ENCODE measurements around the gene SYNDIG1L.
"Not testable (repeated sequence)": the region's sequence is repeated elsewhere in the genome, so short reads cannot be mapped to it uniquely, and the experiment has no call there.

Gene SYNDIG1L

DNA sequence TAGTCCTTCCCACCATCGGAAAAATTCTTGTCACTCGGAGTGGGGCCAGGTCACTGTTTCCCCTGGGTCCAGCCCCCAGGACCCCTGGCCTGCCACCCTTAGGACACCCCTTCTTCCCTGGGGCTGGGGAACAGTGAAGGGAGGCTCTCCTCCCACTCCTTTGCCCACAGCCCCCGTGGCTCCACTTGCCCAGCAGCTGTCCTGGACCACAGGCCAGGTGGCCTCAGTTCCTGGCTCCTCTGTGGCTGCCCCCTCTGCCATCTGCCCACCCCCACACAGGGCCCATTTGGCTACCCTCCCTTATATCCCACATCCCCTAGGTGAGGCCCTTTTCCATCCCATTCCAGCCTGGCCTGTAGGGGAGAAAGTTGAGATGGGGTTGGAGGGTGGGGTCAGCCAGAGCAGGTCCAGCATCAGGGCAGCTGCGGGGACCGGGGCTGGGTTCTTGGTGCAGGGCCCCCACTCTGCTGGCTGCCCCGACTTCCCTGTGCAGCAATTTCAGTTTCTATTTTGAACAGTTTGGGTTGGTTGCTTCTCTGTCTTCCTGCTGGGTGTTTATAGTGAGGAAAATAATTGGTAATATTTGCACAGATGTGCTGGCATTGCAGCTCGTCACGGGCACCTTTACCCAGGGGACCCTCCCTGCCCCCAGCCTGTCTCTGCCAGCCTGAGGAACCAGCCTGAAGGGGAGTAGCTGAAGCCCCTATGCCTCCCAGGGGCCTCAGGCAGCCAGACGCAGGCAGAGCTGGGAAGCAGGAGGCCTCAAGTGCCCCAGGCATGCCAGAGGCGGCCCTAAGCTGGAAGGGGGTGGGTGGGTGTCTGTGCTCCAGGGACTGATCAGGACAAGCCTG lies 23.4 kb downstream of the SYNDIG1L start:
- DNase-seq (ENCODE audit: low read depth), result no peak

DNA sequence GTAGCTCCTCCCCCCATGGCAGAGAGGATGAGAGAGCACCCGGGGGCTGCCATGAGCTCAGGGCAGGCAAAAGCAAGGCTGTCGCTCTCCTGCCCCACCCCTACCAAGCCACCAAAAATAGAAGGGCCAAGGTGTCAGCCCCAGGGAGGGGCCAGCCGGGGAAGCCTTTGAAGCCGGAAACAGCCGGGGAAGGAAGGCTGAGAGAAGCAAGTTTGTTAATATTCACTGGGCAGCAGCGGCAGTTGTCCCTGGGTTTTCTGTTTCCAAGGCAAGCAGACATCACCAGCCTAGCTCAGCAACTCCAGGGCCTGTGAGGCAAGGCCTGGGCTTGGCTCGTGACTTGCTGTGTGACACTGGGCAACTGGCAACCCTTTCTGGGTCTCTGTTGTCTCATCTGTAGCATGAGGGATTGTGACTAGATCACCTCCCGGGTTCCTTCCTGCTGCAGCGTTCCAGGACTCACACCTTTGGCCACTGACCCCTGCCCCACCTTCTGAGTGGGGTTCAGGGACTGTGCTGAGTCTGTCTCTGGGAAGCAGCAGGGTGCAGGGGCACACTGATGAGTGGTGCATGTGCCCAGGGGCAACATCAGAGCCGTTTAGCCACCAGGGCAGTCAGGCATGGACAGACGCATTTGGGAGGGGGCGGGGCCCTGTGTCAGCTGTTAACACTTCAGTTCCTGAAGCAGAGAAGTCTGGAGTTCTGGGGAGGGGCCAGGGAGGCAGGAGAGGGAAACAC lies 24.3 kb downstream of the SYNDIG1L start:
- no peak for DNase-seq (ENCODE audit: low read depth)

DNA sequence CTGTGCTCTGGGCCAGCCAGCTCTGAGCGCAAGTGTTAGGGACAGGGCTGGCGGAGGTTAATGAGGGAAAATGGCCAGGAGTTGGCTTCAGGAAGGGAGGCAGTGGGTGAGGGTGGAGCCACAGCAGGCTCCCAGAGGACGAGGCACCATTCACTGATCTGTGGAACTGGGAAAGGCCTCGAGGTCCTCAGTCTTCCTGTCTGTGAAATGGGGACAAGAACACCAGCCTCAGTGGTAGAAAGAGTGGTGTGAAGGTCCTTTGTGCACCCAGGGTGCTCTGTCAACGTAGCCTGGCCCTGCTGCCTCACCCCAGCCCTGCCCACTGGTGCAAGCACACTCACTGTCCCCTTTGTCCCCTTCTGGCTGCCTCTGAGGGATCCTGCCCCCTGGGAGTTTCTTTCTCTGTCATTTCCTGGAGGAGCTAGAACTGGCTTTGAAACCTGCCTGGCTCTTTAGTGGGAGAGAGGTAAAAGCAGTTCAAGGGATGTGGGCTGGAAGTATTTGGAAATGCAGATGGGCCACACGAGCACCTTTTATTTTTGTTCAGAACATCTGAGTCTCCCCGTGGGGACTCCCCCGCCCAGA lies 25.0 kb downstream of the SYNDIG1L start:
- no peak for DNase-seq (ENCODE audit: low read depth)

DNA sequence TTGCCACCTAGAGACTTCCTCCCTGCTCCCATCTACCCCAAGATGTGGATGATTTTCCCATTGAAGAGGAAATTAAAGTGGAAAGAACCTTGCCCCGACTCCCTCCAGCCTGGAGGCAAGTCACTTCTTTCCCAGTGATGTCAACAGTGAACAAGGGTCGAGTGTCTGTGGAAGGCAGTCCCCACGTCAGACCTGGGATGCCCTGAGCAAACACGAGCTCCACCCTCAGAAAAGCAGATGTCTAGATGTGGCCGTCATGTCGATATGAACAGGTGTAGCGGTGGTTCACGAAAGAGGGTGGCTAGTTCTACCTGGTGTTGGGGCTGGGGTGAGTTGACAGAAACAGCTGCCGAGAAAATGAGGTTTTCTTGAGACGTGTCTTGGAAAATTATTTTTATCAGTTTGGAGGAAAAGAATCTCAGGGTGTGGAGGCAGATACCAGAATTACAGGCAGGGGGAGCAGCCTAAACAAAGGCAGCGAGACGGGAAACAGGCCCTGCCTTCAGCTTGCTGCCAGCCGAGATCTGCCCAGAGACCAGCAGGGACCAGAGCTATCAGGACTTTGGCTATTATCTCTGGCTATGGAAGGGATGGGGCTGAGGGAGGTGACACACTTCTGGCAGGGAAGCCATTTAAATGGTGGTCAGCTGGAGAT lies 25.9 kb downstream of the SYNDIG1L start:
- no peak for DNase-seq (ENCODE audit: low read depth)

DNA sequence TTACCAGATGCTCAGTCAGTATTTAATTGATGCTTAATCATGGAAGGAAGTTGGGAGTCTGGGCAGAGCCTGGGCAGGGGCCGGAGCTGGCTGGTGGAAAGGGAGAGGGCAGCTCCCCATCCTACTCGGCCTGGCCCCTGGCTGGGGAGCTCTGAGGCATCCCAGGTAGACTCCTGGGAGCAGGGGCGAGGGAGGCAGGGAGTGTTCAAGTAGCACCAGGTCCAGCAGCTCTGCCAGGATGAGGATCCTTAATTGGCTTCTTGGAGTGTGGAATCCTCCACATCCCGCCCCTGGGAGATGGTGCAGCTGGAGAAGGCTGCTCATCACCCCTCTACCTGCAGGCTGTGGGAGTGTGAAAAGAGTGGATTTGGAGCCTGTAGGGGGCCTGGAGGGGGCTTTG lies 30.9 kb downstream of the SYNDIG1L start:
- DNase-seq (ENCODE audit: low read depth), result no peak

DNA sequence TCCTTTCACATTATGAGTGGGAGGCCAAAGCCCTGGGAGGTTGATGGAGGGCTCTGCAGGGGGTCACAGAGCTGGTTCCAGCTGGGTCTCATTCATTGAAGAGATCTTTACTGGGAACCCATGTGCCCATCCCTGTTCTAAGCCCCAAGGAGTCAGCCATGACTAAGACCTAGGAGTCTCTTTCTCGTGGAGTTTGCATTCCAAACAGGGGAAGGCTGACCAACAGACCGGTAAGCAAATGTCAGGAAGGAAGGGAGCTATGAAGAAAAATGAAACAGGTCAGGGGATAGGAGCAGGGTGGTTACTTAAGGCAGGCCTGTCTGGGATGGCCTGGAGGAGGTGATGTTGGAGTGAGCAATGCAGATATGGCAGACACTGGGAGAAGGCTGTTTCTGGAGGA lies 31.5 kb downstream of the SYNDIG1L start:
- DNase-seq (ENCODE audit: low read depth), result no peak

DNA sequence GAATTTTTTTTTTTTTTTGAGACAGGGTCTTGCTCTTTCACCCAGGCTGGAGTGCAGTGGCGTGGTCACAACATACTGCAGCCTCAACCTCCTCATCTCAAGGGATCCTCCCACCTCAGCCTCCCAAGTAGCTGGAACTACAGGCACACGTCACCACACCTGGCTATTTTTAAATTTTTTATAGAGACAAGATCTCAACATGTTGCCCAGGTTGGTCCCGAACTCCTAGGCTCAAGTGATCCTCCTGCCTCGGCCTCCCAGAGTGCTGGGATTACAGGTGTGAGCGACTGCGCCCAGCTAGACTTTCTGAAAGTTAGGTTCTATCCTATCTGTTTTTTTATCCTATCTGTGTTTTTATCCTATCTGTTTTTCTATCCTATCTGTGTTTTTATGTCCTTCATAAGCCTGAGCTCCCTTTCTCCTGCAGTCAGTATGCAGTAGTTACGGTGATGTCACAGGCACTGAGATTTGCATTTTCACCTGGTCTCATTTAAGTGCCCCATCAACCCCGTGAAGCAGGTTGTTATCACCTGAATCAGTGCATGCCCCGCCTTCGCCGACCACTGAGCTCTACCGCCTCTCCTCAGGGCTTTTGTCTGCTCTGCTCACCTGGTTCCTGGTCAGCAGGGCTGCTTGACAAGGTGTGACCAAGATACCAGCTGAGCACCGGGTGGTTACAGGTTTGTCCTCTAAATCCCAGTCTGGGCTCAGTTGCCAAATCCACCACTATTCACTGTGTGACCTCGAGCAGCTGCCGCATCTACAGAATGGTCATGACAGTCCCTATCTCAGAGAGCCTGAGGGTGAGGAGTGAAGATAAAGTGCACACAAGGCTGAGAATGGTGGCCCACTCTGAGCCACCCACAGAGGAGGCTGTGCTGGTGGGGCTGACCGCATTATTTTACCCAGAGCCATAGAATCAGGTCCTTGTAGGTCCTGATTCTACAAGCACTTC lies 33.1 kb downstream of the SYNDIG1L start:
- DNase-seq (ENCODE audit: low read depth), result no peak

DNA sequence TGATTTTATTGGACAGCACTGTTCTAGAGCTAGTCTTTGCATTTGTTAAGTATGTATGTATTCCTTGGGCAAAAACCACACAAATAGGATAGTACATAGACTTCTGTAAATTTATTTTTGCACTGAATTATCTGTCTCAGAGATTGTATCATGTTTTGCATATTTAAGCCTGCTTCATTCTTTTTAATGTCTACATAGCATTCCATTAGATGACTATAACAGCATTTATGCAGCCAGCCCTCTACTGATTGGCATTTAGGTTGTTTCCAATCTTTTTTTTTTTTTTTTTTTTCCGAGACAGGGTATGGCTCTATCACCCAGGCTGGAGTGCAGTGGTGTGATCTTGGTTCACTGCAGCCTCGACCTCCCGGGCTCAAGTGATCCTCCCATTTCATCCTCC lies 34.5 kb downstream of the SYNDIG1L start:
- no peak for DNase-seq (ENCODE audit: low read depth)

DNA sequence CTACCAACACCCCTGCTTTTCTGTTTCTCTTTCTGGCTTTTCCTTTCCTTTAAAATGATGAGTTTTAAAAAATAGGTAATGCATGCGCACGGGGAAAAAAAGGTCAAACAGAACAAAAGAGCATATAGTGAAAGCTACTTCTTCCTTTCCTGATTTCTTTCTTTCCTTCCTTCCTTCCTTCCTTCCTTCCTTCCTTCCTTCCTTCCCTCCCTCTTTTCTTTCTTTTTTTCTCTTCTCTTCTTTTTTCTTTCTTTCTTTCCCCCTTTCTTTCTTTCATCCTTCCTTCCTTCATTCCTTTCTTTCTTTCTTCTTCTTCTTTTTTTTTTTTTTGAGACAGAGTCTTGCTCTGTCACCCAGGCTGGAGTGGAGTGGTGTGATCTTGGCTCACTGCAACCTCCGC lies 35.5 kb downstream of the SYNDIG1L start:
- DNase-seq (ENCODE audit: low read depth), result not testable (repeated sequence)

DNA sequence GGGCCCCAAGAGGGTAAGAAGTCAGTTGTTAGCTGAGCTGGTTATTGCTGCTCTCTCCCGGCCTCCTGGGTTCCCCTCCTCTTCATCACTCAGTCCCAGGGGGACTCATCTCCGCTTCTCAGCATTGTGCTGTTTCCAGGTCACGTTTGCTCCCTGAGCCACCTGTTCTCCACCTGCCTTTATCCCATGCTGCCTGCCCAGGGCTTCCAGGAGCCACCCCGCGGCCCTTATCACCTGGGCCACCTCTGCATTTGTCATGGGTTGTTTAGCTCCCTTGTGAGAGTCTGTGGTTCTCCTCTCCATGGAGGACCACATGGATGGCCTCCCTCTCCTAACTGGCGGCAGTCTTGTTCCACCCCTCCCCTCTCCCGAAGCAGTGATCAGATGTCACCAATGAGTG lies 36.0 kb downstream of the SYNDIG1L start:
- DNase-seq (ENCODE audit: low read depth), result no peak

DNA sequence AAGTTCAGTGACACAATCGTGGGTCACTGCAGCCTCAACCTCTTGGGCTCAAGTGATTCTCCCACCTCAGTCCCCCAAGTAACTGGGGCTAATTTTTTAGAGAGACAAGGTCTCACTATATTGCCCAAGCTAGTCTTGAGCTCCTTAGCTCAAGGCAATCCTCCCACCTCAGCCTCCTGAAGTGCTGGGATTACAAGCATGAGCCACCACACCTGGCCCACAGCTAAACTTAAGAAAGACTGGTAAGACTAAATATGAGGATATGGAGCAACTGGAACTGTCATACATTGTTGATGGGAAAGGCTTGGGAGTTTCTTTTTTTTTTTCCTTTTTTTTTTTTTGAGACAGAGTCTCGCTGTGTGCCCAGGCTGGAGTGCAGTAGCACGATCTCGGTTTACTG lies 43.8 kb downstream of the SYNDIG1L start:
- DNase-seq (ENCODE audit: low read depth), result no peak

DNA sequence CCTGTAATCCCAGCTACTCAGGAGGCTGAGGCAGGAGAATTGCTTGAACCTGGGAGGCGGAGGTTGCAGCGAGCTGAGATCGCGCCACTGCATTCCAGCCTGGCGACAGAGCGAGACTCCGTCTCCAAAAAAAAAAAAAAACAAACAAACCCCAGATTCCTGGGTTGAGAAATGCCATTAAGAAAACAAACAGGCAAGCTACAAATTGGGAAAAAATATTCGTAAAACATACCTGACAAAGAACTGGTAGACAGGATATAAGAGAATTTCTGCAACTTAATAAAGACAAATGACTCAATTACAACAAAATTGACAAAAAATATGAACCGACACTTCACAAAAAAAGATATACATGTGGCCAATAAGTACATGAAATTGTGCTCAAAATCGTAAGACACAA lies 44.4 kb downstream of the SYNDIG1L start:
- DNase-seq (ENCODE audit: low read depth), result not testable (repeated sequence)

DNA sequence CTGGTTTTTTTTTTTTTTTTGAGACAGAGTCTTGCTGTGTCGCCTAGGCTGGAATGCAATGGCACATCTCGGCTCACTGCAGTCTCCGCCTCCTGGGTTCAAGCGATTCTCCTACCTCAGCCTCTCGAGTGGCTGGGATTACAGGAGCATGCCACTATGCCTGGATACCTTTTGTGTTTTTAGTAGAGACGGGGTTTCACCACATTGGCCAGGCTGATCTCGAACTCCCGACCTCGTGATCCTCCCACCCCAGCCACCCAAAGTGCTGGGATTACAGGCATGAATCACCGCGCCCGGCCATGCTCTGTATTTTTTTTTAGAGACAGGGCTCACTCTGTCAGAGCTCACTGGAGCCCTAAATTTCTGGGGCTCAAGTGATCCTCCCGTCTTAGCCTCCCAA lies 45.2 kb downstream of the SYNDIG1L start:
- no peak for DNase-seq (ENCODE audit: low read depth)

DNA sequence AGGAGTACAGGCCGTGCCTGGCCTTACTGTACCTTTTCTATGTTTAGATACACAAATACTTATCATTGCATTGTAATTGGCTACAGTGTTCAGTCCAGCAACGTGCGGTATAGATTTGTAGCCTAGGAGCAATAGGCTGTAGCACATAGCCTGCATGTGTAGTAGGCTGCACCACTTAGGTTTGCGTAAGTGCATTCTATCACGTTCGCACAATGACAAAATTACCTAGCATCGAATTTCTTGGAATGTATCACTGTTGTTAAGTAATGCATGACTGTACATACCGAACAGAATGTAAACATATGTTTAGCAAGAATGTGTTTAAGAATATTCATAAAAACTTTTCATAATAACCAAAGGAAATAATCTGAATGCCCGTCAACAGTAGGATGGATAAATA lies 45.8 kb downstream of the SYNDIG1L start:
- peak; percentile 82 for DNase-seq (ENCODE audit: low read depth)

DNA sequence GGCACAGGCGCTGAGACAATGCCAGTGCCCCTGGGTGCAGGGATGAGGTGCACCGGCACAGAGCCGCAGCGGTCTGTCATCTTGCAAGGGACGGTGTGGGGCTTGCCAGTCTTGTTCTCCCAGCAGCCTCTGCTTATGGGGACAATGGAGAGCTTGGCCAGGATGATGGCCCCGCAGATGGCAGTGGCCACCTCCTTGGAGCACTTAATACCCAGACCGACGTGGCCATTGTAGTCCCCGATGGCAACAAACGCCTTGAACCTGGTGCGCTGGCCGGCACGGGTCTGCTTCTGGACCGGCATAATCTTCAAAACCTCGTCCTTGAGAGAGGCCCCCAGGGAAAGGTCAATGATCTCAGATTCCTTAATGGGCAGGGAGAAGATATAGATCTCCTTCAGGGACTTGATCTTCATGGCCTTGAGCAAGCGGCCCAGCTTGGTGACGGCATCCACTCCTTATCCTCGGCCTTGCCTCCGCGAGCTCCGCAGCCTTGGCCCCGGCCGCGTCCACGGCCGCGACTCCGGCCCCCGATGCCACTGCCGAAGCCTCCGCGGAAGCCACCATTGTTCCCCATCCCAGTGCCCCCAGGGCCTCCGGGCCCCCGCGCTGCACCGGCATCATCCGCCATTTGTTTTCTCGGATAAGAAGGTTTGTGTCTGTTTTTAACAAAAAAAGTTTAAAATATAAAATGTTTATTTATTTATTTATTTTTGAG lies 47.9 kb downstream of the SYNDIG1L start:
- DNase-seq (ENCODE audit: low read depth), result no peak

DNA sequence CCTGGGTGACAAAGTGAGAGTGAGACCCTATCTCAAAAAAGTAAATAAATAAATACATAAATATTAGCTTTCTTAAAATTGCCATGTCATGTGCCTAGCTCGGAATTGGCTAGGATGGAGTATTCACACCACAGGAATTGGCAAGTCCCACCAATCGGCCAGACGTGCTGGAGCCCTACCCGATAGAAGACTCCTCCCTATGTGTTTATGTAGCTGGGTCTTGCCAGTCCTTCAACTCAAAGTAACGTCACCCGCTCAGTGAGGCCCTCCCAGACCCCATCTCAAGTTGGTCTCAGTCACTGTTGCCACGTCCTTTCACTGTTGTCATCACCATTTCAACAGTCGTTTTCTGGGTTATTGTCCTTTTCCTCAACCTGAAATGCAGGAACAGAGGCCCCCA lies 57.6 kb downstream of the SYNDIG1L start:
- DNase-seq (ENCODE audit: low read depth), result no peak

DNA sequence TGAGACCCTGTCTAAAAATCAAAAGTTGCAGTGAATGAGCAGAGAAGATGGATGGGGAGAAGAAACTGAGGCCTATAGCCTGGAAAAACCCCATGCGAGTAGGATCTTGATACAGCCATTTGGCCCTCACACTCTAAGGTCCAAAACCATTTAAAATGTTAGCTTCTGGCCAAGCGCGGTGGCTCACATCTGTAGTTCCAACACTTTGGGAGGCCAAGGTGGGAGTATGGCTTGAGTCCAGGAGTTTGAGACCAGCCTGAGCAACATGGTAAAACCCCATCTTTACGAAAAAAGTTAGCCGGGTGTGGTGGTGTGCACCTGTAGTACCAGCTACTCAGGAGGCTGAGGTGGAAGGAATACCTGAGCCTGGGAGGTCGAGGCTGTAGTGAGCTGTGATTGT lies 58.0 kb downstream of the SYNDIG1L start:
- DNase-seq (ENCODE audit: low read depth), result no peak

DNA sequence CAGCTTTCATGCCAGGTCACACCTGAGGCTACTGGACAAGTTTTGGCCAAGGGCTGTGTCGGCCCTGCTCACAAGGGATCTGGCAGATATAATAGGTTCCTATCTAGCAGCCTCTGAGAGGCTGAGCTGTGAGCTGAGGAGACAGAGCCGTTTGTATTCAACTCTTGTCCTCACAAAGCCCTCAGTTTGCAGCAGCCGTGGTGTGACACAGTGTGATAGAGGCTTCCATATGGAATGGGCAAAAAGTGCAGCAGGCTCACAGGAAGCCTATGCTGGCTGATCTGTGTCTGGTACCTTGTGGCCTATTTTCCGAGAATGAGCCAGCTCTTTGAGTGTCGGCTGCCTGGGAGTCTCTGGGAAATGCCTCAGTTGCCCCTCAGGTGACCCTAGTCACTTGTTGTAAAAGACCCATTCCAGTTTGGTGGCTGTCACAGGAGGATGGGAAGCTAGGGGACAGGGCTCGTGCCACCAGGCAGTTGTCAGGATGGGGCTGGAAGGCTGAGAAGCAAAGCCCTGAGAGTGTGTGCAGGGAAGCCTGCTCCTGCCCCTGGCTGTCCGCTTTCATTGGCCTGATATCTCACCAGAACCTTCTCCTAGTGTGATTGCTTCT lies 61.6 kb downstream of the SYNDIG1L start:
- DNase-seq (ENCODE audit: low read depth), result no peak

DNA sequence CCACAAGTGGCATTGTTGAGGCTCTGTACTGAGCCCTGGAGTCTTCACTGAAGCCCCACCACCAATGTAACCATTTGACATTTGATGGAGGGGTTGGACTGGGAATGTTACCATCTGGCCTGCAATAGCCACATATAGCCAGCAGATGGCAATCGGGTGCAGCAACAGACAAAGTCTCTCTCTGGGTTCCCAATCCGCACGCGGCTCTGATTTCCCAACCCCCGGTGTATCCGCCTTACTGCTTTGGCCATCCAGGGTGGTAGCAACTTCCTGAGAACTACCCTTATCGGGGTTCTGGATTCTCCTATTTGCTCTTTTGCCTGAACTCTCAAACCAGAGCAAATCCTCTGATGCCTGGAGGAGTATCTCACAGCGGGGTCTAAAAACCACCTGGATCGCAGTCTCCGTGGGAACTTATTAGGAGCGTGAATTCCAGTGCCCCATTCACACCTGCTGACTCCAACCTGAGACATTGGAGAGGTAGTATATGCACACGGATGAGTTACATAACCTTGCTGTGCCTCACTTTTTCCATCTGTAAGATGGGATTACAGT lies 63.6 kb downstream of the SYNDIG1L start:
- peak; percentile 38 for DNase-seq (ENCODE audit: low read depth)

DNA sequence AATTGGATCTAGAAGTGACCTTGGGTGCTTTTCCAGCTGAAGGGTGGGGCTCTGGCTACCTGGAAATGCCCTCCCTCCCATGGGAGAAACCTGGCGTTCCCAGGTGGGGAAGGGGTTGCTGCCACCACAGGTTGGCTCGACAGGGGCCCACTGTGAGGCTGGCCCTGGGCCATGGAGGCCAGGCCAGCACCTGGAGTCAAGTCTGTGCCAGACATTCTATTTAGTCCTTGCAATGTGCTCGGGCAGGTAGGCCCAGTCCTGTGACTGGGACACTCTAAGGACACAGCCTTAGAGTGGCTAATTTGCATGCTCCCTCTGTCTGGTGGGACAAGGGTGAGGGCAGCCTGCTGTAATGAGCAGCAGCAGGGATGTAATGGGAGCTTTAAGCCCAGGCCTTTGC lies 65.8 kb downstream of the SYNDIG1L start:
- DNase-seq (ENCODE audit: low read depth), result no peak

All from HS-5 (cell line).